Measurements from ENCODE around the gene TFDP2. TPM values are rescaled to one million over a fixed set of nuclear protein-coding genes. Genes with fewer than 3 reads are reported as not detected.

The TFDP2 gene
- total RNA-seq, 2 experiments from 2014 or later: 23.3 to 40.7 TPM

- CTCF ChIA-PET: interaction anchor here (0.6 to 1.2 kb wide), 2 partner anchors 20 to 79 kb away, joined by 3 read pairs; no protein-coding TSS in a partner anchor
- H3K4me3 Mint-ChIP-seq: no peak overlapping the region
- intact Hi-C loops (cut with DNase I, micrococcal nuclease): no loop called here
Observed at GRCh38 chr3:142033292-142033691, 116.1 kb downstream of the TFDP2 start.

GRCh38 chr3:142031575-142031974 lies 117.8 kb downstream of the TFDP2 start:
- H3K27me3 Mint-ChIP-seq: no peaks in the 10 kb centered on the region
- intact Hi-C loops (cut with DNase I, micrococcal nuclease): no loop called here
- POLR2A ChIA-PET: no interaction called here
- H3K4me3 Mint-ChIP-seq: no peak overlapping the region
- peaks cover 29% of the 10 kb centered on the region for H3K4me1 Mint-ChIP-seq
- no peaks in the 10 kb centered on the region for H3K36me3 Mint-ChIP-seq (ENCODE audit: low read depth)
- no peak for ATAC-seq
- H3K27ac Mint-ChIP-seq: no peak overlapping the region
- H3K9me3 Mint-ChIP-seq (ENCODE audit: low read depth): no peaks in the 10 kb centered on the region
- DNase-seq: no peak
- CTCF ChIA-PET: interaction anchor here (0.9 kb wide), 1 partner anchor 9 kb away, joined by 3 read pairs; no protein-coding TSS in a partner anchor

More at GRCh38 chr3:142033292-142033691, 116.1 kb downstream of the TFDP2 start:
- DNase-seq (no peak), ATAC-seq (no peak)
- Mint-ChIP-seq H3K9me3 (ENCODE audit: low read depth) (no peaks in the 10 kb centered on the region), H3K27me3 (no peaks in the 10 kb centered on the region), H3K36me3 (ENCODE audit: low read depth) (no peaks in the 10 kb centered on the region), H3K27ac (no peak overlapping the region), H3K4me1 (peaks cover 20% of the 10 kb centered on the region)
- POLR2A ChIA-PET: no interaction called here

GRCh38 chr3:142029791-142030190 lies 119.6 kb downstream of the TFDP2 start:
- DNase-seq (no peak), ATAC-seq (no peak)
- intact Hi-C loops (cut with DNase I, micrococcal nuclease): loop anchor here (2.0 to 10.0 kb wide), 4 partner anchors 115 to 417 kb away; partner anchors contain the start of genes TFDP2 (in 2 of the 2) and ATP1B3 (in 1 of the 2)
- Mint-ChIP-seq H3K9me3 (ENCODE audit: low read depth) (no peaks in the 10 kb centered on the region), H3K27me3 (no peaks in the 10 kb centered on the region), H3K36me3 (ENCODE audit: low read depth) (no peaks in the 10 kb centered on the region), H3K27ac (peak overlapping the region; percentile 53), H3K4me1 (peaks cover 32% of the 10 kb centered on the region), H3K4me3 (no peak overlapping the region)
- ChIA-PET CTCF (interaction anchor here (1.1 to 1.5 kb wide), 2 partner anchors 233 to 252 kb away, joined by 3 to 4 read pairs; no protein-coding TSS in a partner anchor), POLR2A (no interaction called here)

- DNase-seq (no peak), ATAC-seq (no peak)
- H3K27ac Mint-ChIP-seq: no peak overlapping the region
- CTCF ChIA-PET: interaction anchor here (0.8 to 3.0 kb wide), 6 partner anchors 7 to 253 kb away, joined by 3 to 9 read pairs (median 4); no protein-coding TSS in a partner anchor
- no peaks in the 10 kb centered on the region for H3K27me3 Mint-ChIP-seq
- POLR2A ChIA-PET: no interaction called here
- H3K4me1 Mint-ChIP-seq: peaks cover 32% of the 10 kb centered on the region
- no peaks in the 10 kb centered on the region for H3K36me3 Mint-ChIP-seq (ENCODE audit: low read depth)
- no peak overlapping the region for H3K4me3 Mint-ChIP-seq
- no peaks in the 10 kb centered on the region for H3K9me3 Mint-ChIP-seq (ENCODE audit: low read depth)
- intact Hi-C loops (cut with DNase I, micrococcal nuclease): loop anchor here (2.0 to 10.0 kb wide), 4 partner anchors 116 to 418 kb away; partner anchors contain the start of genes TFDP2 (in 2 of the 2) and ATP1B3 (in 1 of the 2)
Observed at GRCh38 chr3:142029052-142029642, 120.2 kb downstream of the TFDP2 start.

- peak overlapping the region; percentile 84 for H3K27ac Mint-ChIP-seq
- H3K9me3 Mint-ChIP-seq (ENCODE audit: low read depth): no peaks in the 10 kb centered on the region
- DNase-seq (peak; percentile 42), ATAC-seq (peak; percentile 74)
- intact Hi-C loops (cut with DNase I, micrococcal nuclease): loop anchor here (2.0 to 10.0 kb wide), 4 partner anchors 116 to 418 kb away; partner anchors contain the start of genes TFDP2 (in 2 of the 2) and ATP1B3 (in 1 of the 2)
- no peaks in the 10 kb centered on the region for H3K36me3 Mint-ChIP-seq (ENCODE audit: low read depth)
- H3K27me3 Mint-ChIP-seq: no peaks in the 10 kb centered on the region
- ChIA-PET POLR2A (no interaction called here), CTCF (interaction anchor here (0.6 to 3.0 kb wide), 6 partner anchors 8 to 290 kb away, joined by 3 to 9 read pairs (median 3); partner anchors contain the start of gene RNF7)
- H3K4me3 Mint-ChIP-seq: peak overlapping the region; percentile 83
- peaks cover 32% of the 10 kb centered on the region for H3K4me1 Mint-ChIP-seq
Observed at GRCh38 chr3:142028243-142028777, 121.0 kb downstream of the TFDP2 start.

- Mint-ChIP-seq H3K9me3 (ENCODE audit: low read depth) (no peaks in the 10 kb centered on the region), H3K4me3 (peak overlapping the region; percentile 83), H3K27me3 (no peaks in the 10 kb centered on the region), H3K27ac (peak overlapping the region; percentile 71), H3K4me1 (peaks cover 32% of the 10 kb centered on the region), H3K36me3 (ENCODE audit: low read depth) (no peaks in the 10 kb centered on the region)
- intact Hi-C loops (cut with DNase I, micrococcal nuclease): loop anchor here (2.0 to 10.0 kb wide), 4 partner anchors 117 to 419 kb away; partner anchors contain the start of genes TFDP2 (in 2 of the 2) and ATP1B3 (in 1 of the 2)
- peak; percentile 91 for ATAC-seq
- ChIA-PET POLR2A (no interaction called here), CTCF (interaction anchor here (0.9 to 3.0 kb wide), 4 partner anchors 14 to 289 kb away, joined by 3 to 9 read pairs (median 3); partner anchors contain the start of gene RNF7)
- peak; percentile 69 for DNase-seq
Observed at GRCh38 chr3:142027735-142028134, 121.6 kb downstream of the TFDP2 start.

- intact Hi-C loops (cut with DNase I, micrococcal nuclease): loop anchor here (5.0 to 10.0 kb wide), 3 partner anchors 118 to 150 kb away; partner anchors contain the start of genes TFDP2 (in 2 of the 2) and ATP1B3 (in 1 of the 2)
- peak overlapping the region; percentile 71 for H3K27ac Mint-ChIP-seq
Observed at GRCh38 chr3:142027300-142027699, 122.0 kb downstream of the TFDP2 start.

GRCh38 chr3:142026333-142026732 lies 123.0 kb downstream of the TFDP2 start:
- ChIA-PET CTCF (interaction anchor here (0.6 to 3.0 kb wide), 4 partner anchors 9 to 255 kb away, joined by 3 to 9 read pairs (median 4); no protein-coding TSS in a partner anchor), POLR2A (no interaction called here)
- Mint-ChIP-seq H3K4me3 (peak overlapping the region; percentile 1), H3K4me1 (peaks cover 43% of the 10 kb centered on the region), H3K36me3 (ENCODE audit: low read depth) (no peaks in the 10 kb centered on the region), H3K27ac (no peak overlapping the region), H3K27me3 (no peaks in the 10 kb centered on the region), H3K9me3 (ENCODE audit: low read depth) (no peaks in the 10 kb centered on the region)
- intact Hi-C loops (cut with DNase I, micrococcal nuclease): loop anchor here (5.0 to 10.0 kb wide), 3 partner anchors 118 to 149 kb away; partner anchors contain the start of genes TFDP2 (in 2 of the 2) and ATP1B3 (in 1 of the 2)
- ATAC-seq: no peak
- no peak for DNase-seq

More at GRCh38 chr3:142027300-142027699, 122.0 kb downstream of the TFDP2 start:
- Mint-ChIP-seq H3K4me3 (peak overlapping the region; percentile 83), H3K27me3 (no peaks in the 10 kb centered on the region), H3K4me1 (peaks cover 33% of the 10 kb centered on the region), H3K36me3 (ENCODE audit: low read depth) (no peaks in the 10 kb centered on the region), H3K9me3 (ENCODE audit: low read depth) (no peaks in the 10 kb centered on the region)
- ChIA-PET POLR2A (no interaction called here), CTCF (interaction anchor here (0.9 to 3.0 kb wide), 5 partner anchors 9 to 289 kb away, joined by 3 to 9 read pairs (median 3); partner anchors contain the start of gene RNF7)
- no peak for DNase-seq
- ATAC-seq: no peak

- ChIA-PET POLR2A (no interaction called here), CTCF (interaction anchor here (0.6 to 1.0 kb wide), 3 partner anchors 9 to 189 kb away, joined by 3 read pairs; no protein-coding TSS in a partner anchor)
- peak; percentile 32 for DNase-seq
- Mint-ChIP-seq H3K27me3 (no peaks in the 10 kb centered on the region), H3K4me3 (no peak overlapping the region), H3K36me3 (ENCODE audit: low read depth) (peaks cover 3% of the 10 kb centered on the region), H3K9me3 (ENCODE audit: low read depth) (no peaks in the 10 kb centered on the region), H3K4me1 (peaks cover 37% of the 10 kb centered on the region), H3K27ac (peak overlapping the region; percentile 9)
- ATAC-seq: peak; percentile 90
- intact Hi-C loops (cut with DNase I, micrococcal nuclease): loop anchor here (5.0 to 10.0 kb wide), 2 partner anchors 122 to 260 kb away; partner anchors contain the start of gene TFDP2 (in 1 of the 2)
Observed at GRCh38 chr3:142022381-142022780, 127.0 kb downstream of the TFDP2 start.

- CTCF ChIA-PET: no interaction called here
- Mint-ChIP-seq H3K27me3 (no peaks in the 10 kb centered on the region), H3K9me3 (ENCODE audit: low read depth) (no peaks in the 10 kb centered on the region), H3K27ac (no peak overlapping the region), H3K4me3 (no peak overlapping the region), H3K4me1 (peaks cover 28% of the 10 kb centered on the region), H3K36me3 (ENCODE audit: low read depth) (peaks cover 3% of the 10 kb centered on the region)
- DNase-seq (no peak), ATAC-seq (no peak)
- intact Hi-C loops (cut with DNase I, micrococcal nuclease): loop anchor here (5.0 to 10.0 kb wide), 2 partner anchors 124 to 261 kb away; partner anchors contain the start of gene TFDP2 (in 1 of the 2)
- POLR2A ChIA-PET: no interaction called here
Observed at GRCh38 chr3:142021127-142021526, 128.2 kb downstream of the TFDP2 start.

- ATAC-seq: peak; percentile 31
- DNase-seq: no peak
- CTCF ChIA-PET: no interaction called here
- no peak overlapping the region for H3K27ac Mint-ChIP-seq
- H3K4me1 Mint-ChIP-seq: peaks cover 25% of the 10 kb centered on the region
- intact Hi-C loops (cut with DNase I, micrococcal nuclease): loop anchor here (5.0 to 10.0 kb wide), 2 partner anchors 125 to 262 kb away; partner anchors contain the start of gene TFDP2 (in 1 of the 2)
- H3K4me3 Mint-ChIP-seq: no peak overlapping the region
- no peaks in the 10 kb centered on the region for H3K9me3 Mint-ChIP-seq (ENCODE audit: low read depth)
- H3K27me3 Mint-ChIP-seq: no peaks in the 10 kb centered on the region
- POLR2A ChIA-PET: no interaction called here
- H3K36me3 Mint-ChIP-seq (ENCODE audit: low read depth): peaks cover 3% of the 10 kb centered on the region
Observed at GRCh38 chr3:142019794-142020320, 129.5 kb downstream of the TFDP2 start.
